Gastrocnemius medialis (tissue), 4 donors: ENCODE measurements around the gene ADARB1. TPM values are rescaled to one million over a fixed set of nuclear protein-coding genes. Genes with fewer than 3 reads are reported as not detected.

ENCODE experiments used
- ATAC-seq, 2 donors: fragments of 150-250 bp; one replicate each; pipeline ENCODE4 v1.9.1; 2016
- DNase-seq, 2 donors: peaks; one replicate each; pipeline ENCODE4 v3.0.0-alpha.2; 2019
- H3K27ac ChIP-seq, 4 donors: fragments of 200-600 bp; sonication (generic); 1 replicate in 1 of 4; 2 replicates in 3 of 4; pipeline ENCODE4 v1.5.1; 2016 to 2018; ENCODE audit warnings: mild to moderate bottlenecking in 2 of 4, moderate library complexity in 1 of 4
- H3K27me3 ChIP-seq, 3 donors: fragments of 200-600 bp; sonication (generic) in 2 of 3; 1 replicate in 1 of 3; 2 replicates in 2 of 3; pipeline versions ENCODE4 v1.5.1 to v1.6.0; 2016 to 2019; ENCODE audit warnings: mild to moderate bottlenecking in 1 of 3, moderate library complexity in 1 of 3
- H3K36me3 ChIP-seq, 2 donors: fragments of 200-600 bp; sonication (generic) in 1 of 2; one replicate each; pipeline ENCODE4 v1.5.1; 2017 to 2018
- H3K4me1 ChIP-seq, 2 donors: fragments of 200-600 bp; sonication (generic) in 1 of 2; one replicate each; pipeline ENCODE4 v1.5.1; 2016 to 2017; ENCODE audit warnings: mild to moderate bottlenecking in 2 of 2
- H3K4me3 ChIP-seq, 4 donors: fragments of 200-600 bp; sonication (generic) in 3 of 4; 1 replicate in 1 of 4; 2 replicates in 3 of 4; pipeline ENCODE4 v1.5.1; 2016 to 2019; ENCODE audit warnings: mild to moderate bottlenecking in 2 of 4
- H3K9me3 ChIP-seq, 3 donors: fragments of 200-600 bp; sonication (generic) in 2 of 3; 1 replicate in 1 of 3; 2 replicates in 2 of 3; pipeline ENCODE4 v1.5.1; 2016 to 2019
- CTCF ChIP-seq, 5 experiments: fragments of 450-650 bp in 3 of 5; fragments of 200-600 bp in 2 of 5; sonication (generic) in 2 of 5; IDR thresholded peaks in 4 of 5; conservative IDR thresholded peaks in 1 of 5; 1 replicate in 4 of 5; 2 replicates in 1 of 5; pipeline ENCODE4 v1.5.1; 2016 to 2019; ENCODE audit warnings: antibody characterized with exemption in 5 of 5, mild to moderate bottlenecking in 3 of 5, moderate library complexity in 3 of 5
- POLR2A ChIP-seq, 2 donors: fragments of 450-650 bp; IDR thresholded peaks; one replicate each; pipeline ENCODE4 v1.6.1; 2017; ENCODE audit warnings: antibody characterized with exemption in 2 of 2, mild to moderate bottlenecking in 2 of 2, moderate library complexity in 2 of 2
- in situ Hi-C, 4 donors: fragments of 200-750 bp; cut with MboI; loops; one replicate each; pipeline versions ENCODE4 v1.15.0 to v1.8.0; 2017; ENCODE audit warnings: low sequenced_read_pairs in 4 of 4
- intact Hi-C: fragments of 100-400 bp; cut with DNase I; formaldehyde crosslinking; loops from one replicate; pipeline ENCODE4 v1.15.1; 2023; ENCODE audit warnings: low total_unique reads
- total RNA-seq, 4 donors: library from RNA; depleted of rRNA; stranded (reverse); fragments of >200 nt; gene quantifications; one replicate each; pipeline versions ENCODE4 v1.1.0 to v1.2.3, GENCODE V29; 2016

Gene ADARB1
- total RNA-seq, 4 donors from 2014 or later, result 5.9 to 11.5 (median 6.9) TPM

GRCh38 chr21:45135868-45136267 is 61.5 kb downstream of the ADARB1 start:
- intact Hi-C loops, result loop anchor here (1.0 to 10.0 kb wide), 6 partner anchors 86 to 801 kb away; partner anchors contain the start of genes CFAP410, POFUT2, PTTG1IP and UBE2G2
- peak; percentile 53 to 77 for DNase-seq
- ATAC-seq, result peak; percentile 34 to 53

GRCh38 chr21:45136500-45136899 is 62.1 kb downstream of the ADARB1 start:
- TF ChIP-seq CTCF (IDR thresholded peaks at IDR 0.05 in 4 of 5, conservative IDR thresholded peaks at IDR 0.05 in 1 of 5), result no peak
- TF ChIP-seq POLR2A (IDR thresholded peaks at IDR 0.05), result no peak
- ATAC-seq (no peak), DNase-seq (no peak)
- intact Hi-C loops (loop anchor here (2.0 to 10.0 kb wide), 4 partner anchors 151 to 802 kb away; partner anchors contain the start of genes CFAP410, POFUT2 and UBE2G2), in situ Hi-C loops (loop anchor here (5.0 to 10.0 kb wide), 2 partner anchors 92 to 189 kb away; no protein-coding TSS in a partner anchor)
- Histone ChIP-seq H3K4me1 (peaks cover 44 to 45% of the 10 kb centered on the region in 2 donors), H3K27ac (peak overlapping the region; percentile 83 to 94 (median 90)), H3K9me3 (no peaks in the 10 kb centered on the region), H3K4me3 (no peak overlapping the region), H3K27me3 (no peaks in the 10 kb centered on the region), H3K36me3 (no peaks in the 10 kb centered on the region)

More at GRCh38 chr21:45135868-45136267, 61.5 kb downstream of the ADARB1 start:
- Histone ChIP-seq H3K36me3 (no peaks in the 10 kb centered on the region), H3K9me3 (no peaks in the 10 kb centered on the region), H3K27me3 (no peaks in the 10 kb centered on the region), H3K4me1 (peaks cover 45 to 46% of the 10 kb centered on the region in 2 donors), H3K27ac (peak overlapping the region; percentile 83 to 94 (median 90)), H3K4me3 (no peak overlapping the region)
- TF ChIP-seq CTCF (IDR thresholded peaks at IDR 0.05 in 4 of 5, conservative IDR thresholded peaks at IDR 0.05 in 1 of 5), result no peak
- peak in 1 of 2 donors; percentile 22 for TF ChIP-seq POLR2A (IDR thresholded peaks at IDR 0.05)
- in situ Hi-C loops, result loop anchor here (5.0 to 10.0 kb wide), 2 partner anchors 91 to 189 kb away; no protein-coding TSS in a partner anchor

GRCh38 chr21:45136927-45137611 is 62.7 kb downstream of the ADARB1 start:
- peak overlapping the region in 3 of 4 donors; percentile 83 to 94 (median 93) for H3K27ac ChIP-seq
- ATAC-seq, result peak; percentile 59 to 63
- no peaks in the 10 kb centered on the region for H3K9me3 ChIP-seq
- in situ Hi-C loops (loop anchor here (5.0 to 10.0 kb wide), 2 partner anchors 92 to 190 kb away; no protein-coding TSS in a partner anchor), intact Hi-C loops (loop anchor here (1.0 to 10.0 kb wide), 5 partner anchors 150 to 802 kb away; partner anchors contain the start of genes CFAP410, POFUT2 and UBE2G2)
- peak; percentile 77 to 86 for DNase-seq
- peaks cover 45 to 46% of the 10 kb centered on the region in 2 donors for H3K4me1 ChIP-seq
- H3K4me3 ChIP-seq, result no peak overlapping the region
- no peaks in the 10 kb centered on the region for H3K27me3 ChIP-seq
- H3K36me3 ChIP-seq, result no peaks in the 10 kb centered on the region
- TF ChIP-seq CTCF (IDR thresholded peaks at IDR 0.05 in 4 of 5, conservative IDR thresholded peaks at IDR 0.05 in 1 of 5) (peak; percentile 77 to 91 (median 85)), POLR2A (IDR thresholded peaks at IDR 0.05) (no peak)

- Histone ChIP-seq H3K4me3 (no peak overlapping the region), H3K4me1 (peaks cover 45 to 48% of the 10 kb centered on the region in 2 donors), H3K27ac (peak overlapping the region in 1 of 4 donors; percentile 93), H3K27me3 (no peaks in the 10 kb centered on the region), H3K36me3 (no peaks in the 10 kb centered on the region), H3K9me3 (no peaks in the 10 kb centered on the region)
- in situ Hi-C loops (loop anchor here (5.0 to 10.0 kb wide), 2 partner anchors 93 to 190 kb away; no protein-coding TSS in a partner anchor), intact Hi-C loops (loop anchor here (1.0 to 10.0 kb wide), 5 partner anchors 150 to 803 kb away; partner anchors contain the start of genes CFAP410, POFUT2 and UBE2G2)
- ATAC-seq (no peak), DNase-seq (no peak)
- no peak for TF ChIP-seq CTCF (IDR thresholded peaks at IDR 0.05 in 4 of 5, conservative IDR thresholded peaks at IDR 0.05 in 1 of 5)
- TF ChIP-seq POLR2A (IDR thresholded peaks at IDR 0.05), result no peak
Observed at GRCh38 chr21:45137612-45137937, 63.2 kb downstream of the ADARB1 start.
